K562 treated with DMSO at 1 percent for 24 hours (cell line): ENCODE results near the gene PCDHB6. TPM values are rescaled to one million over a fixed set of nuclear protein-coding genes. Genes with fewer than 3 reads are reported as not detected.

Experiments
- total RNA-seq: library from RNA; unstranded; fragments of 300-600 nt; gene quantifications from 2 replicates; pipeline ENCODE4 v1.2.3, GENCODE V29; 2022; ENCODE audit warnings: low read depth; ENCODE audit not compliant: insufficient read depth

Gene PCDHB6
- not detected in 2 replicates for total RNA-seq

GRCh38 chr5:141149812-141150211 lies at the start of gene PCDHB6:
TSS of gene PCDHB6 (plus strand) at chr5:141150057. CDS start at chr5:141150258, 201 bp downstream.

GRCh38 chr5:141100243-141100805 lies 49.5 kb upstream of the PCDHB6 start, which contains the start of gene PCDHB3:
TSS of gene PCDHB3 (plus strand) at chr5:141100473. CDS start at chr5:141100650, 177 bp downstream.

GRCh38 chr5:141121563-141121962 lies 28.3 kb upstream of the PCDHB6 start, which contains the start of gene PCDHB4:
TSS of gene PCDHB4 (plus strand) at chr5:141121818. CDS start at chr5:141121999, 181 bp downstream.

GRCh38 chr5:141135030-141135717 lies 14.7 kb upstream of the PCDHB6 start, which contains the start of gene PCDHB5:
TSS of gene PCDHB5 (plus strand) at chr5:141135206. CDS start at chr5:141135435, 229 bp downstream.

GRCh38 chr5:141172381-141173204 lies 22.7 kb downstream of the PCDHB6 start, which contains the start of gene PCDHB7:
TSS of gene PCDHB7 (plus strand) at chr5:141172644. CDS start at chr5:141172836, 192 bp downstream.

GRCh38 chr5:141177577-141178191 lies 27.8 kb downstream of the PCDHB6 start, which contains the start of gene PCDHB8:
TSS of gene PCDHB8 (plus strand) at chr5:141177790. CDS start at chr5:141178035, 245 bp downstream.

GRCh38 chr5:141182248-141182647 lies 32.4 kb downstream of the PCDHB6 start, which contains the start of gene PCDHB16:
TSS of gene PCDHB16 (plus strand) at chr5:141182387. CDS start at chr5:141182560, 173 bp downstream.

GRCh38 chr5:141186897-141187512 lies 37.1 kb downstream of the PCDHB6 start, which contains the start of gene PCDHB9:
TSS of gene PCDHB9 (plus strand) at chr5:141187161. CDS start at chr5:141187319, 158 bp downstream.

GRCh38 chr5:141192110-141192725 lies 42.4 kb downstream of the PCDHB6 start, which contains the start of gene PCDHB10:
TSS of gene PCDHB10 (plus strand) at chr5:141192353. CDS start at chr5:141192553, 200 bp downstream.

GRCh38 chr5:141199359-141200235 lies 49.7 kb downstream of the PCDHB6 start, which contains the start of gene PCDHB11:
TSS of gene PCDHB11 (plus strand) at chr5:141199627. CDS start at chr5:141199775, 148 bp downstream.

Other genes starting within 250 kb of the PCDHB6 start
- not detected in 2 replicates for gene PCDHAC1, start 223.8 kb upstream of the PCDHB6 start, total RNA-seq
- gene PCDHAC2, start 183.6 kb upstream of the PCDHB6 start, total RNA-seq, result not detected in 2 replicates
- gene PCDHB1, start 98.7 kb upstream of the PCDHB6 start, total RNA-seq, result not detected in 2 replicates
- gene PCDHB2, start 55.4 kb upstream of the PCDHB6 start, total RNA-seq, result 0.44 and 0.59 TPM in 2 replicates
- 0.31 and 0.35 TPM in 2 replicates for gene PCDHB3, start 49.6 kb upstream of the PCDHB6 start, total RNA-seq
- gene PCDHB4, start 28.2 kb upstream of the PCDHB6 start, total RNA-seq, result 0.08 TPM in 1 of 2 replicates, not detected in the other
- 0.23 TPM in 1 of 2 replicates, not detected in the other for gene PCDHB5, start 14.9 kb upstream of the PCDHB6 start, total RNA-seq
- gene PCDHB7, start 22.6 kb downstream of the PCDHB6 start, total RNA-seq, result 0.06 TPM in 1 of 2 replicates, not detected in the other
- 0.09 TPM in 1 of 2 replicates, not detected in the other for gene PCDHB8, start 27.7 kb downstream of the PCDHB6 start, total RNA-seq
- not detected in 2 replicates for gene PCDHB16, start 32.3 kb downstream of the PCDHB6 start, total RNA-seq
- not detected in 2 replicates for gene PCDHB9, start 37.1 kb downstream of the PCDHB6 start, total RNA-seq
- not detected in 2 replicates for gene PCDHB10, start 42.3 kb downstream of the PCDHB6 start, total RNA-seq
- 0.13 TPM in 1 of 2 replicates, not detected in the other for gene PCDHB11, start 49.6 kb downstream of the PCDHB6 start, total RNA-seq
- not detected in 2 replicates for gene PCDHB12, start 58.7 kb downstream of the PCDHB6 start, total RNA-seq
- 0.16 and 0.22 TPM in 2 replicates for gene PCDHB13, start 63.9 kb downstream of the PCDHB6 start, total RNA-seq
- 0.21 TPM in 1 of 2 replicates, not detected in the other for gene PCDHB14, start 73.3 kb downstream of the PCDHB6 start, total RNA-seq
- 0.35 and 0.52 TPM in 2 replicates for gene PCDHB15, start 95.3 kb downstream of the PCDHB6 start, total RNA-seq
- gene SLC25A2, start 154.0 kb downstream of the PCDHB6 start, total RNA-seq, result not detected in 2 replicates
- 95.8 and 97.2 TPM in 2 replicates for gene TAF7, start 170.7 kb downstream of the PCDHB6 start, total RNA-seq
- 0.16 and 0.29 TPM in 2 replicates for gene PCDHGA1, start 180.5 kb downstream of the PCDHB6 start, total RNA-seq
- gene PCDHGA2, start 188.7 kb downstream of the PCDHB6 start, total RNA-seq, result 0.54 and 0.63 TPM in 2 replicates
- gene PCDHGA3, start 193.8 kb downstream of the PCDHB6 start, total RNA-seq, result 0.50 and 0.89 TPM in 2 replicates
- 0.43 and 0.52 TPM in 2 replicates for gene PCDHGB1, start 200.0 kb downstream of the PCDHB6 start, total RNA-seq
- 0.52 and 1.2 TPM in 2 replicates for gene PCDHGA4, start 205.0 kb downstream of the PCDHB6 start, total RNA-seq
- gene PCDHGB2, start 209.9 kb downstream of the PCDHB6 start, total RNA-seq, result 0.51 and 0.63 TPM in 2 replicates
- gene PCDHGA5, start 214.1 kb downstream of the PCDHB6 start, total RNA-seq, result 0.22 and 0.44 TPM in 2 replicates
- 0.51 and 0.56 TPM in 2 replicates for gene PCDHGB3, start 220.2 kb downstream of the PCDHB6 start, total RNA-seq
- gene PCDHGA6, start 223.8 kb downstream of the PCDHB6 start, total RNA-seq, result 0.27 and 0.39 TPM in 2 replicates
- 0.37 TPM in 2 replicates for gene PCDHGA7, start 232.7 kb downstream of the PCDHB6 start, total RNA-seq
- 0.12 and 0.16 TPM in 2 replicates for gene PCDHGB4, start 237.6 kb downstream of the PCDHB6 start, total RNA-seq
- gene PCDHGA8, start 242.6 kb downstream of the PCDHB6 start, total RNA-seq, result 0.43 and 0.49 TPM in 2 replicates
- 0.42 and 0.75 TPM in 2 replicates for gene PCDHGB5, start 247.9 kb downstream of the PCDHB6 start, total RNA-seq